Common myeloid progenitor, CD34-positive (primary cell): ENCODE results near the gene FANCI.
A peak's percentile ranks its signal among the peaks of the same experiment; 100 is the strongest.

ENCODE experiments used
- CTCF ChIA-PET: fragments of 350-600 bp; sonication (Branson Sonifier 250); formaldehyde crosslinking; loops from one replicate; lab custom pipeline; 2021; ENCODE audit warnings: antibody characterized with exemption; lab: Charles Lee
- POLR2A ChIA-PET: fragments of 350-600 bp; sonication (Branson Sonifier 250); formaldehyde crosslinking; loops from one replicate; lab custom pipeline; 2021; ENCODE audit warnings: antibody characterized with exemption; lab: Charles Lee
- DNase-seq, 3 donors: peaks; one replicate each; pipeline versions ENCODE4 v3.0.0 to v3.0.0-alpha.2; 2013
- H3K27ac ChIP-seq, 2 experiments: 1 replicate in 1 of 2; 2 replicates in 1 of 2; pipeline ENCODE4 v1.7.0; 2013; ENCODE audit warnings: inconsistent platforms in 2 of 2, low read length in 2 of 2, mild to moderate bottlenecking in 2 of 2, low read depth in 1 of 2, moderate library complexity in 1 of 2; ENCODE audit not compliant: severe bottlenecking in 2 of 2, insufficient read depth in 1 of 2, poor library complexity in 1 of 2
- H3K27me3 ChIP-seq, 5 experiments: replicated peaks in 2 of 5; 1 replicate in 3 of 5; 2 replicates in 2 of 5; pipeline versions ENCODE4 v1.6.1 to v1.7.0; 2013; ENCODE audit warnings: low read length in 4 of 5, mild to moderate bottlenecking in 2 of 5, moderate library complexity in 2 of 5, inconsistent platforms in 1 of 5; ENCODE audit not compliant: insufficient read depth in 5 of 5, control insufficient read depth in 4 of 5
- H3K36me3 ChIP-seq, 4 experiments: 1 replicate in 2 of 4; 2 replicates in 2 of 4; pipeline versions ENCODE4 v1.6.1 to v1.7.0; 2013; ENCODE audit warnings: low read length in 3 of 4, control low read depth in 1 of 4, mild to moderate bottlenecking in 1 of 4; ENCODE audit not compliant: control insufficient read depth in 4 of 4, insufficient read depth in 4 of 4
- H3K4me1 ChIP-seq, 4 experiments: 1 replicate in 3 of 4; 2 replicates in 1 of 4; pipeline versions ENCODE4 v1.6.1 to v1.7.1; 2013; ENCODE audit warnings: low read length in 3 of 4, mild to moderate bottlenecking in 3 of 4, control low read depth in 1 of 4, inconsistent platforms in 1 of 4, moderate library complexity in 1 of 4; ENCODE audit not compliant: control insufficient read depth in 4 of 4, insufficient read depth in 4 of 4; ENCODE audit errors: control extremely low read depth in 1 of 4
- H3K4me3 ChIP-seq, 7 experiments: 1 replicate in 4 of 7; 2 replicates in 3 of 7; pipeline versions ENCODE4 v1.5.1 to v1.7.0; 2013; ENCODE audit warnings: mild to moderate bottlenecking in 7 of 7, low read length in 6 of 7, moderate library complexity in 6 of 7, inconsistent platforms in 2 of 7, low read depth in 2 of 7, control low read depth in 1 of 7; ENCODE audit not compliant: insufficient read depth in 4 of 7, control insufficient read depth in 1 of 7; ENCODE audit errors: extremely low read depth in 1 of 7
- H3K9me3 ChIP-seq, 5 experiments: 1 replicate in 4 of 5; 2 replicates in 1 of 5; pipeline versions ENCODE4 v1.6.1 to v1.7.1; 2013; ENCODE audit warnings: low read length in 4 of 5, mild to moderate bottlenecking in 2 of 5, inconsistent platforms in 1 of 5, low read depth in 1 of 5, moderate library complexity in 1 of 5; ENCODE audit not compliant: control insufficient read depth in 4 of 5, insufficient read depth in 2 of 5; ENCODE audit errors: control extremely low read depth in 1 of 5
- WGBS: methylation state at CpG from one replicate; pipeline ENCODE4 v1.1.5; 2013; ENCODE audit not compliant: insufficient coverage; 5-methylcytosine and 5-hydroxymethylcytosine counted together

FANCI gene

GRCh38 chr15:89198196-89198595 is 45.6 kb upstream of the FANCI start:
- Histone ChIP-seq H3K27me3 (no peaks in the 10 kb centered on the region), H3K4me1 (peaks cover 3 to 11% (median 7%) of the 10 kb centered on the region in 4 experiments), H3K9me3 (no peaks in the 10 kb centered on the region), H3K27ac (no peak overlapping the region), H3K36me3 (peaks cover 13 to 43% (median 35%) of the 10 kb centered on the region in 4 experiments), H3K4me3 (no peak overlapping the region)
- WGBS = 100% methylated on average over 2 of the region's 2 CpGs
- ChIA-PET CTCF (interaction anchor here (0.5 to 2.1 kb wide), 3 partner anchors 9 to 293 kb away, joined by 3 to 9 read pairs (median 4); no protein-coding TSS in a partner anchor), POLR2A (no interaction called here)
- DNase-seq = no peak

GRCh38 chr15:89198934-89199333 is 44.8 kb upstream of the FANCI start:
- no peak overlapping the region for H3K4me3 ChIP-seq
- POLR2A ChIA-PET = no interaction called here
- H3K4me1 ChIP-seq = peaks cover 3 to 18% (median 12%) of the 10 kb centered on the region in 4 experiments
- DNase-seq = no peak
- H3K27ac ChIP-seq = no peak overlapping the region
- CTCF ChIA-PET = interaction anchor here (2.1 kb wide), 1 partner anchor 8 kb away, joined by 9 read pairs; no protein-coding TSS in a partner anchor
- H3K9me3 ChIP-seq = no peaks in the 10 kb centered on the region
- 92% methylated on average over 3 of the region's 3 CpGs for WGBS
- H3K27me3 ChIP-seq = no peaks in the 10 kb centered on the region
- H3K36me3 ChIP-seq = peaks cover 12 to 38% (median 33%) of the 10 kb centered on the region in 4 experiments

- 0% methylated on average over 1 of the region's 6 CpGs for WGBS
- H3K9me3 ChIP-seq = no peaks in the 10 kb centered on the region
- H3K4me1 ChIP-seq = peaks cover 3 to 25% (median 17%) of the 10 kb centered on the region in 4 experiments
- no peak overlapping the region for H3K4me3 ChIP-seq
- ChIA-PET CTCF (interaction anchor here (0.9 kb wide), 1 partner anchor 22 kb away, joined by 4 read pairs; no protein-coding TSS in a partner anchor), POLR2A (interaction anchor here (0.6 kb wide), 1 partner anchor 12 kb away, joined by 4 read pairs; no protein-coding TSS in a partner anchor)
- H3K27me3 ChIP-seq = no peaks in the 10 kb centered on the region
- DNase-seq = peak in 1 of 3 donors; percentile 6
- H3K36me3 ChIP-seq = peaks cover 12 to 33% (median 29%) of the 10 kb centered on the region in 4 experiments
- H3K27ac ChIP-seq = no peak overlapping the region
Observed at GRCh38 chr15:89199746-89200145, 44.0 kb upstream of the FANCI start.

DNA sequence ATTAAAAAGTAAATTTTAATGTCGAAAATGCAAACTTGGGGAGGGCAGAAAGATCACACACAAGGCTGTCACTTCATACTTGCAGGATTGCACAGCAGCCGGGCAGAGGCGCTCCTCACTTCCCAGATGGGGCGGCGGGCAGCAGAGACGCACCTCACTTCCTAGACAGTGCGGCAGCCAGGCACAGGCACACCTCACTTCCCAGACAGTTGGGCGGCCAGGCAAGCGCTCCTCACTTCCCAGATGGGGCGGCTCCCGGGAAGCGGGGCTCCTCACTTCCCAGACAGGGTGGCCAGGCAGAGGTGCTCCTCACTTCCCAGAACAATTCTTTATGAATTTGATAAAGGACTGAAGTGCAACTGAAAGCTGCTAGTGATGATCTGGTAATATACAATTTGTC is 43.6 kb upstream of the FANCI start:
- Histone ChIP-seq H3K27me3 (no peaks in the 10 kb centered on the region), H3K27ac (no peak overlapping the region), H3K9me3 (no peaks in the 10 kb centered on the region), H3K36me3 (peaks cover 12 to 29% (median 24%) of the 10 kb centered on the region in 4 experiments), H3K4me1 (peaks cover 3 to 27% (median 18%) of the 10 kb centered on the region in 4 experiments), H3K4me3 (no peak overlapping the region)
- POLR2A ChIA-PET = interaction anchor here (0.6 kb wide), 1 partner anchor 11 kb away, joined by 4 read pairs; no protein-coding TSS in a partner anchor
- CTCF ChIA-PET = interaction anchor here (0.9 kb wide), 1 partner anchor 22 kb away, joined by 4 read pairs; no protein-coding TSS in a partner anchor
- WGBS = 88% methylated on average over 10 of the region's 12 CpGs
- DNase-seq = no peak

DNA sequence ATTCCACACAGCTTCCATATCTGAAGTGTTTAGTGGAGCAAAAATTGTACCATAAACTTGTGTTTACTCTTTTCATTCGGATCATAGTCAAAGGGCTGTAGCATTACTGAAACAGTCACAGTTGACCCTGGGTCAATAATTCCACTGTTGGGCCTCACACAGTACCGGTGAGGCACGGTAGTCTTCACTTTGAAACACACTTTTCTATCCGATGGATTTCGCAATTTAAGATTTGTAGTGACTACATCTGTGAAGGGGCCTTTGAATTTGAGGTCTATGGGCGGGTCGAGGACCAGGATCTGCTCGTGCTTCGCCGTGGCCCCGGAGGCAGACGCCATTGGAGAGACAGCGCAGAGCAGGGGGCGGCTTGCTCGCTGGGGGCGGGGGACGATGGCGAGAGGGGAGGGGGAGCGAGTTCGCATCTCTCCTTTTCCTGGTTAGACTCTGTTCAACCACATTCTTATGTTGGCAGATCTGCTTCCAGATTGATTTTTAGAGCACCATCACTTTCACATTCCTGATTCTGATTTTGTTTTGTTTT is 42.2 kb upstream of the FANCI start:
- 99% methylated on average over 18 of the region's 20 CpGs for WGBS
- peaks cover 3 to 34% (median 23%) of the 10 kb centered on the region in 4 experiments for H3K4me1 ChIP-seq
- ChIA-PET CTCF (no interaction called here), POLR2A (no interaction called here)
- H3K27me3 ChIP-seq = no peaks in the 10 kb centered on the region
- DNase-seq = no peak
- peaks cover 12 to 16% (median 14%) of the 10 kb centered on the region in 4 experiments for H3K36me3 ChIP-seq
- no peaks in the 10 kb centered on the region for H3K9me3 ChIP-seq
- H3K4me3 ChIP-seq = no peak overlapping the region
- no peak overlapping the region for H3K27ac ChIP-seq

GRCh38 chr15:89203705-89204273 is 40.0 kb upstream of the FANCI start:
- peak; percentile 40 to 85 (median 80) for DNase-seq
- POLR2A ChIA-PET = interaction anchor here (0.6 to 0.7 kb wide), 2 partner anchors 32 to 135 kb away, joined by 3 read pairs; no protein-coding TSS in a partner anchor
- Histone ChIP-seq H3K9me3 (no peaks in the 10 kb centered on the region), H3K27ac (no peak overlapping the region), H3K4me3 (no peak overlapping the region), H3K4me1 (peaks cover 3 to 41% (median 25%) of the 10 kb centered on the region in 4 experiments), H3K36me3 (peaks cover 4 to 7% (median 5%) of the 10 kb centered on the region in 4 experiments), H3K27me3 (no peaks in the 10 kb centered on the region)
- 0% methylated on average over 2 of the region's 2 CpGs for WGBS
- CTCF ChIA-PET = interaction anchor here (1.2 to 1.5 kb wide), 2 partner anchors 17 to 28 kb away, joined by 3 to 4 read pairs; no protein-coding TSS in a partner anchor
